Prostate gland (tissue), 2 donors: ENCODE measurements around the gene DGKI. TPM values are rescaled to one million over a fixed set of nuclear protein-coding genes. Genes with fewer than 3 reads are reported as not detected.

Experiments used
- DNase-seq: peaks from one replicate; pipeline ENCODE4 v3.0.0-alpha.2; 2019; ENCODE audit warnings: low spot score
- H3K27ac ChIP-seq, 2 donors: fragments of 200-600 bp; sonication (generic); 2 replicates each; pipeline ENCODE4 v1.5.1; 2017 to 2019
- H3K27me3 ChIP-seq: fragments of 200-600 bp; sonication (generic); replicated peaks from 2 replicates; pipeline ENCODE4 v1.5.1; 2019; ENCODE audit not compliant: insufficient read depth
- H3K36me3 ChIP-seq, 2 donors: fragments of 200-600 bp; sonication (generic); 1 replicate in 1 of 2; 2 replicates in 1 of 2; pipeline versions ENCODE4 v1.5.1 to v1.8.1; 2017 to 2019
- H3K4me1 ChIP-seq: fragments of 200-600 bp; sonication (generic); replicated peaks from 2 replicates; pipeline ENCODE4 v1.5.1; 2019
- H3K4me3 ChIP-seq, 2 donors: fragments of 200-600 bp; sonication (generic); 2 replicates each; pipeline ENCODE4 v1.5.1; 2017 to 2019
- H3K9me3 ChIP-seq: fragments of 200-600 bp; sonication (generic); 2 replicates; pipeline ENCODE4 v1.5.1; 2017
- POLR2A ChIP-seq: fragments of 450-650 bp; IDR thresholded peaks from one replicate; pipeline ENCODE4 v1.6.1; 2016; ENCODE audit warnings: antibody characterized with exemption, mild to moderate bottlenecking
- POLR2AphosphoS5 ChIP-seq: sonication (generic); formaldehyde crosslinking; IDR thresholded peaks from one replicate; pipeline ENCODE4 v1.6.1; 2017; ENCODE audit warnings: antibody characterized with exemption
- WGBS: methylation state at CpG from one replicate; pipeline ENCODE4 v1.1.5; 2018; 5-methylcytosine and 5-hydroxymethylcytosine counted together
- intact Hi-C: fragments of 100-400 bp; cut with DNase I; formaldehyde crosslinking; loops from one replicate; pipeline ENCODE4 v1.14.2; 2022
- total RNA-seq, 2 donors: library from RNA; depleted of rRNA; stranded (reverse); fragments of >200 nt; gene quantifications; one replicate each; pipeline ENCODE4 v1.1.0, GENCODE V29; 2016
- TF ChIP-seq, protein P1 (sequence below), 4 experiments: fragments of 200-600 bp in 2 of 4; fragments of 450-650 bp in 2 of 4; sonication (generic) in 2 of 4; IDR thresholded peaks; 1 replicate in 3 of 4; 2 replicates in 1 of 4; pipeline ENCODE4 v1.5.1; 2016 to 2019; ENCODE audit warnings: antibody characterized with exemption in 4 of 4, mild to moderate bottlenecking in 2 of 4, moderate library complexity in 2 of 4

Gene DGKI
- total RNA-seq, 2 donors from 2014 or later, result 0.32 to 1.5 TPM

DNA sequence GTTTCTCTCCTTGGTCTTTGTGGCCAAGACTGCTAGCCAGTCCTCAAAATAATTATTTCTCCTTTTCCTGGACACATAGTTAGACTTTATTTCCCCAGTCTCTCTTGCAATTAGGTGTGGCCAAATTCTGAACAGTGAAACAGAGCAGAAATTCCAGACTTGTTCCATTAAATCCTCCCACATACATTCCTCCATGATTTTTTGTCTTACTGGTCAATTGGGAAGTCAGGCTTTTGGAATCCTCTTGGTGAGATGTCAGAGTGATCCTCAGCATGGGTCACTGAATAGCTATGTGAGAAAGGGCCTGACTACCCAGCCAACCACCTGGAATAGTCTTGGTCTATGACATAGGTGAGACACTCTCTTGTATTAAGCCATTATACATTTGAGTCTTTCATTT lies 164.2 kb downstream of the DGKI start:
- TF ChIP-seq POLR2AphosphoS5, result no peak
- no peak for TF ChIP-seq POLR2A
- TF ChIP-seq, protein P1, sequence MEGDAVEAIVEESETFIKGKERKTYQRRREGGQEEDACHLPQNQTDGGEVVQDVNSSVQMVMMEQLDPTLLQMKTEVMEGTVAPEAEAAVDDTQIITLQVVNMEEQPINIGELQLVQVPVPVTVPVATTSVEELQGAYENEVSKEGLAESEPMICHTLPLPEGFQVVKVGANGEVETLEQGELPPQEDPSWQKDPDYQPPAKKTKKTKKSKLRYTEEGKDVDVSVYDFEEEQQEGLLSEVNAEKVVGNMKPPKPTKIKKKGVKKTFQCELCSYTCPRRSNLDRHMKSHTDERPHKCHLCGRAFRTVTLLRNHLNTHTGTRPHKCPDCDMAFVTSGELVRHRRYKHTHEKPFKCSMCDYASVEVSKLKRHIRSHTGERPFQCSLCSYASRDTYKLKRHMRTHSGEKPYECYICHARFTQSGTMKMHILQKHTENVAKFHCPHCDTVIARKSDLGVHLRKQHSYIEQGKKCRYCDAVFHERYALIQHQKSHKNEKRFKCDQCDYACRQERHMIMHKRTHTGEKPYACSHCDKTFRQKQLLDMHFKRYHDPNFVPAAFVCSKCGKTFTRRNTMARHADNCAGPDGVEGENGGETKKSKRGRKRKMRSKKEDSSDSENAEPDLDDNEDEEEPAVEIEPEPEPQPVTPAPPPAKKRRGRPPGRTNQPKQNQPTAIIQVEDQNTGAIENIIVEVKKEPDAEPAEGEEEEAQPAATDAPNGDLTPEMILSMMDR (IDR thresholded peaks at IDR 0.05), result no peak
- Histone ChIP-seq H3K9me3 (no peaks in the 10 kb centered on the region), H3K27ac (no peak overlapping the region), H3K4me3 (no peak overlapping the region), H3K4me1 (no peaks in the 10 kb centered on the region), H3K27me3 (no peaks in the 10 kb centered on the region), H3K36me3 (no peaks in the 10 kb centered on the region)
- no peak for DNase-seq
- intact Hi-C loops, result no loop called here

DNA sequence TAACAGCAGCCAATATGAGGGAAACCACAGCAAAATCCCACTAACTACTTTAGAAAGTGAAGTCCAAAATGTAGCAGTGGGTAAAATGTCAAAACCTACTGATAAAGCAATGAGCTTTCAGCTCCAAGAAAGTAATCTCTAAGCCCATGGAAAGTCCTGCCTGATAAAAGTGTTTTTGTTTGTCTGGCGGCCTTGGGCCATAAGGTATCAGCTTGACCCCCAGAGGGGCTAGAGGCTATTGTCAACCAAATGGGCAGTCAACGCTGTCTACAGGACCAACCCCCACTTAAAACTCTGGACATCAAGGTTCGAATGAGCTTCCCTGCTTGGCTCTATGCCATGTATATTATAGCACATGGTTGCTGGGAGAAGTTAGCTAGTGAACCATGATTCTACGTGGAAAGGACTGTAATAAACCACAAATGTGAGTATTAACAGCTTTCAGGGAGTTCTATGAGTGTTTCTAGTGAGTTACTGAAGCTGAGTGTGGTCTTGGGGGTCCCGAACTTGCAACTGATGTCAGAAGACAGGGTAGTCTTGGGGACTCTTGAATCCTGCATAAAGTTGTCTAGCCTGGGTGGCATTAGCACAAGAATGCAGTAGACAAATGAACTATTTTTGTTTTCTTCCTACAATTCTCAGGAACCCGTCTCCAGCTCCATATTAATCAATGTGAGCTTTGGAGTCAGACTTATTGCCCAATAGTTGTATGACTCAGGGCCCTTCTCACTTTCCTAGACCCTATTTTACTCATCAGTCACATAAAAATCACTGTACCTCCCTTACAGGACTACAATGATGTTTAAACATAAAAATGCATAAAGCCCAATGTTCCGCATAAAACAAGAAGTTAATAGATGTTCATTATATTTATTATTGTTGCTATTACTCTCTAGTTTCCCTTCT lies 164.9 kb downstream of the DGKI start:
- 73% methylated on average over 7 of the region's 7 CpGs for WGBS

DNA sequence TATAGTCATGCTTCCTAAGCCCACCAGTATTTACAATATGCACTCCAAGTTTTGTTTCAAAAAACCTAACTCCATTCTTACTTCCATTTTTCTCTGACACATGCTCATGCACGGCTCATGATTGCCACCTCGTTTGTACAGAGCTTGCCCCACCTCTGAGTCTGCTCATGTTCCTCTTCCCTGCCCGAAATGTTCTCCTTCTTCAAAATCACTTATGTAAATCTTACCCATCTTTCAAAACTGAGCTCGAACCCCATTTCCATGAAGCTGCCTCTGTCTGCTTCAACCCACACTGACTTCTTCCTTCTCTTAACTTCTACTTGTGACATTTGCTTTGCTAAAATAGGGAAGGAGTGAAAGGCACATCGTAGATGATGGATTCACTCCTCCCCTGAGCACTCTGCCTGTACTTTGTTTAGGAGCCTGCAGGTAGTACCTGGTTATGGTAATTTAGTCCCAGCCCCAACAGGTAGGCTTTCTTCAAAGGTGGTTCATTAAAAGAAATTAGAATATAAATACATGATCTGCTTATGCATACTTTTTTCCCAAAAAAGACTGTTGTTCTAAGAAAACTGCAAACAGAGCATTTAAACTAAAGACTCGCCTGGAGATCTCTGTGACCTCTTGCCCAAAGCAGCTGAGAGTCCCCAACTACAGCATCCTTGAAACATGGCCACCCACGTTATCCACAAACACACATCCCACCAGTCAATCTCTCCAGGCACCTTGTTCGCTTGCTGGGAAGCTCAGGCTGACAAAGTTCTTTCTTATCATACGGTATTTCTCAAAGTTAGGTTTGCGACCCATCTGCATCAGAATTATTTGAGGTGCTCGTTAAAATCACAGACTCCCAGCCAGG lies 172.0 kb downstream of the DGKI start:
- intact Hi-C loops, result no loop called here
- no peak for DNase-seq
- TF ChIP-seq POLR2AphosphoS5 (no peak), POLR2A (no peak)
- TF ChIP-seq, protein P1 (IDR thresholded peaks at IDR 0.05), result no peak
- Histone ChIP-seq H3K36me3 (no peaks in the 10 kb centered on the region), H3K9me3 (no peaks in the 10 kb centered on the region), H3K27ac (no peak overlapping the region), H3K4me1 (no peaks in the 10 kb centered on the region), H3K27me3 (no peaks in the 10 kb centered on the region), H3K4me3 (no peak overlapping the region)
- 71% methylated on average over 11 of the region's 11 CpGs for WGBS

More for the DNA sequence above, 164.9 kb downstream of the DGKI start:
- no peaks in the 10 kb centered on the region for H3K36me3 ChIP-seq
- intact Hi-C loops, result no loop called here
- no peaks in the 10 kb centered on the region for H3K4me1 ChIP-seq
- TF ChIP-seq, protein P1 (IDR thresholded peaks at IDR 0.05), result no peak
- no peak for TF ChIP-seq POLR2AphosphoS5
- no peak for TF ChIP-seq POLR2A
- no peaks in the 10 kb centered on the region for H3K9me3 ChIP-seq
- no peak overlapping the region for H3K4me3 ChIP-seq
- no peak overlapping the region for H3K27ac ChIP-seq
- no peaks in the 10 kb centered on the region for H3K27me3 ChIP-seq
- DNase-seq, result no peak

DNA sequence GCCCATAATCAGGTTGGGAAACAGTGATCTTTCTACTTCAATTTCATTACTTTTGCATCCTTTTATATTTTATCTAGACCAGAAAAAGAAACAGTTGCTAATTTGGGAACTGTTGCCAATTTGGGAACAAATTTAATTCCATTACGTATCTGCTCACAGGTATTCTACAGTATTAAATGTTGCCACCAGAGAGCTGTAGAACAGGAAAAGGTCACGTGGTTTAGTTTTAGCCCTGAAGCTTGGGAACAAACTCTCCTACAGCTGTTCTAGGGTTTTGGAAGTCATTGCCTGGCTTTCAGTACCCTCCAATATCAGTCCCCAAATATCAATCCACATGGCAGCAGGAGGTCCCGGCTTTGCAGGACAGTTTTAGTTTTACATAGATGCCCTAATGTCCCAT lies 172.7 kb downstream of the DGKI start:
- Histone ChIP-seq H3K36me3 (no peaks in the 10 kb centered on the region), H3K27me3 (no peaks in the 10 kb centered on the region), H3K4me1 (no peaks in the 10 kb centered on the region), H3K27ac (no peak overlapping the region), H3K4me3 (no peak overlapping the region), H3K9me3 (no peaks in the 10 kb centered on the region)
- WGBS, result 68% methylated on average over 3 of the region's 3 CpGs
- no peak for TF ChIP-seq POLR2AphosphoS5
- no peak for TF ChIP-seq POLR2A
- TF ChIP-seq, protein P1 (IDR thresholded peaks at IDR 0.05), result no peak
- no peak for DNase-seq
- intact Hi-C loops, result no loop called here
